SH-SY5Y (cell line): Measurements from ENCODE around the gene MMS19.

Source experiments
- GATA2 ChIP-seq: IDR thresholded peaks from 2 replicates; pipeline ENCODE4 v1.6.1; 2011; ENCODE audit warnings: mild to moderate bottlenecking, low read depth, low read length
- GATA3 ChIP-seq: IDR thresholded peaks from 2 replicates; pipeline ENCODE4 v1.6.1; 2011; ENCODE audit warnings: low read depth, mild to moderate bottlenecking, low read length, moderate library complexity

- TF ChIP-seq GATA2 (no peak), GATA3 (no peak)
Observed at GRCh38 chr10:97416565-97416964, 81.7 kb downstream of the MMS19 start.
